HG03095 (cell line): ENCODE results near the gene ZNF136.

Experiments
- ATAC-seq: cut with Tn5 transposase; IDR thresholded peaks from one replicate; pipeline ENCODE4 v1.9.1; 2021; ENCODE audit warnings: moderate library complexity; ENCODE audit not compliant: unreplicated experiment

ZNF136 gene

GRCh38 chr19:12187625-12188024, 24.7 kb downstream of the ZNF136 start:
- no peak for ATAC-seq

GRCh38 chr19:12194827-12195731, 32.2 kb downstream of the ZNF136 start:
- no peak for ATAC-seq

DNA sequence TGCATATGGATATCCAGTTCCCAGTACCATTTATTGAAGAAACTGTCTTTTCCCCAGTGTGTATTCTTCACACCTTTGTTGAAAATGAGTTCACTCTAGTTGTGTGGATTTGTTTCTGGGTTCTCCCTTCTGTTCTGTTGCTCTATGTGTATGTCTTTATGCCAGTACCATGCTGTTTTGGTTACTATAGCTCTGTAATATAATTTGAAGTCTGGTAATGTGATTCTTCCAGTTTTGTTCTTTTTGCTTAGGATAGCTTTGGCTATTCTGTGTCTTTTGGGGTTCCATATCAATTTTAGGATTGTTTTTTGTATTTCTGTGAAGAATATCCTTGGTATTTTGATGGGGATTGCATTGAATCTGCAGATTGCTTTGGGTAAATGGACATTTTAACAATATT, 35.2 kb downstream of the ZNF136 start:
- ATAC-seq = no peak

DNA sequence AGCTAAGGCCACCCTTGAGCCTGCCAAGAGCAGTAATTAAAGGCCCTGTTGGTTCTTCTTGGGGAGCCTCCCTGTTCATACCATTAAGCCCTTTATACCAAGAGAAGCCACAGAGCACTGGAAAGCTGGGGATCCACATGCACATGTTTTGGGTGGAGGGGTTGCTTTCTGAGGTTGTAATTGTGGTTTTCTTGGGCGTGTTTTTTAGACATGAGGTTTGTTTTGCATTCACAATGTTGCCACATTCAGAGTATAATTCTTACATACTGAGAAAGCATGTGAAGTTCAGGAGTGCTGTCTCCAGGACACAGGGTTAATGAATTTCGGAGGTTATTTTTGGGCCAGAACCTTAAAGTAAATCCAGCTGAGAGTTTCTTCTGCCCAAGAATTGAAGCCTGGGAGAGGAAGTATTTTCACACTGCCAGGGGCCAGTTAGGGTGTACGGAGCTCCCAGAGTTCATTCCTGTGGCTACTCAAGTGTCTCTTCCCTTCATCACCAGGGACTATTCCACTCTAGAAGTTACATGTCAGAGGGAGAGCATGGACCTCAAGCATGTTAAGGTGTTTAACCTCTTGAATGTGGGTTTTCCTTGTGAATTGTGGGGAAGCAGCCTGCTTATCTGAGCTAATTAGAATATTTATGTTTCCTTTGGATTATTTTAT, 37.0 kb downstream of the ZNF136 start:
- no peak for ATAC-seq

- no peak for ATAC-seq
Observed at GRCh38 chr19:12202250-12202649, 39.4 kb downstream of the ZNF136 start.

GRCh38 chr19:12205296-12205695, 42.4 kb downstream of the ZNF136 start:
- ATAC-seq = no peak

GRCh38 chr19:12208221-12208620, 45.3 kb downstream of the ZNF136 start:
- no peak for ATAC-seq

DNA sequence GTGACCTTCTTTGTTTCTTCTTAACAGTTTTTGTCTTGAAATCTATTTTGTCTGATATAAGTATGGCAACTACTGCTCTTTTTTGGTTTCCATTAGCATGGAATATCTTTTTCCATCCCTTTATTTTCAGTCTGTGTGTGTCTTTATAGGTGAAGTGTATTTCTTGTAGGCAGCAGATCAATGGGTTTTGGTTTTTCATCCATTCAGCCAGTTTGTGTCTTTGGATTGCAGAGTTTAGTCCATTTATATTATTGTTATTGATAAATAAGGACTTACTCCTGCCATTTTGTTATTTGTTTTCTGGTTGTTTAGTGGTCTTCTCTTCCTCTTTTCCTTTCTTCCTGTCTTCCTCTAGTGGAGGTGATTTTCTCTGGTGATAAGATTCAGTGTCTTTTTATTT, 54.4 kb downstream of the ZNF136 start:
- no peak for ATAC-seq

DNA sequence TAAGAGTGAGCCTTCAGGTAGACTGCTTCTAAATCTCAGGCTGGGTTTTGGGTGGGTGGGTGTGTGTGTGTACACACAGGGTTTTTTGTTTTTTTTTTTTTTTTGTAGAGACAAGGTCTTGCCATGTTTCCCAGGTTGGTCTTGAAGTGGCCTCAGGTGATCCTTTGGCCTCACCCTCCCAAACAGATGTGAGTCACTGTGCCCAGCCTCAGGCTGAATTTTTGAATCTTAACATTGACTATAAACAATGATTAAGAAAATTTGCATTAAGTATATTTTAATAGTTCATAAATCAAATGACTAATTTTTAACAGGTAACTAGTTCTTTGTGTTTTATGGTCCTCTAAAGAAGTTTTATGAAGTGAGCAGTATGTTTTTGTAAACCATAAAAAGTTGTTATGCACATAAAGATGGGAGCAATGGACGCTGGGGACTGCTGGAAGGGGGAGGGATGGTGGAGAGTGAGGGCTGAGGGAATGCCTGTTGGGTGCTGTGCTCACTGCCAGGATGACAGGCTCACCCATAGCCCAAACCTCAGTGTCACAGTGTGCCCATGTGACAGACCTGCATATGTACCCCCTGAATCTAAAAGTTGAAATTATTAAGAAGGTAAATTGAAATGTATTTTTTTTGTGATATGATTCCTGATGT, 60.2 kb downstream of the ZNF136 start:
- ATAC-seq = no peak

GRCh38 chr19:12224676-12225075, 61.8 kb downstream of the ZNF136 start:
- no peak for ATAC-seq

GRCh38 chr19:12229990-12230389, 67.1 kb downstream of the ZNF136 start:
- no peak for ATAC-seq

DNA sequence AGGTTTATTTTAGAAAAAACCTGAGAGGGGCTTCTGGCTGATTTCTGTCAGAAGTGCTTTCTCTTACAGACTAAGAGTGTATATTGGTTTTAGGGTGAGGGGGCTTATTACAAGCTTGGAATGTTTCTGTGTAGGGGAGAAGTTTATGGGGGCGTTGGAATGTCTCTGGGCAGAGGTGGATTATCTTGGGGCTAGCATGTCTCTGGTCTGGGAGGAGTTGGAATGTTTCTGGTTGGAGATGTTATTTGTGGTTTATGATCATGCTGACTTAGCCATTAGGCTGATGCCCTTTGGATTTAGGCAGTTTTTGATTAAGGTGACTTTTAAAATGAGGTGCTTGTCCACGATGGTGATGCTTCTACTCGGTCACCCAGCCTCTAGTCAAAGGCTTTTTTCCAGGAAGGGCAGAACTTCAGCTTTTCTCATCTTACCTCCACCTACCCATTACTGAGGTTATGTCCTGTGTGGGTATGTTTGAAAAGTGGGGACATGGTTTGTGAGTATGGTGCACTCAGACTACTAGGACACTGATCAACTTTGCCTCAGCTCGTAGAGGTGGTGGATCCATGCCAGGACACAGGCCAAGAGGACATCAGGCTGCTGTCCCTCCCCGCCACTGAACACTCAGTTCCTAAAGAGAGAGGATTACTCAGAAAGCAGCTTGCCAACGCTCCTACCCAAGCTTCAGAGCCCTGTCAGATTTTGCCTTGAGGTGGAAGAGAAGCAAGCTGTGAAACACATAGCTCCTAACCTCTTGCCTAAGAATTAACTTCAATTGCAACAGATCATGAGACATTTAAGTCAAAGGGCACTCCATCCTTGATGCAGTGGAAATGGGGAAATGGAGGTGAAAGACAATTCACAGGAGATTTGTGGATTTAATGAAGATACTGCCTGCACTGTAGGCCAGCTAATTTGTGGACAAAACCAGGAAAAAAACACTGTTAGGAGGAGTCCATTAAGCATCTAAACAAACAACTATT, 68.1 kb downstream of the ZNF136 start:
- no peak for ATAC-seq

DNA sequence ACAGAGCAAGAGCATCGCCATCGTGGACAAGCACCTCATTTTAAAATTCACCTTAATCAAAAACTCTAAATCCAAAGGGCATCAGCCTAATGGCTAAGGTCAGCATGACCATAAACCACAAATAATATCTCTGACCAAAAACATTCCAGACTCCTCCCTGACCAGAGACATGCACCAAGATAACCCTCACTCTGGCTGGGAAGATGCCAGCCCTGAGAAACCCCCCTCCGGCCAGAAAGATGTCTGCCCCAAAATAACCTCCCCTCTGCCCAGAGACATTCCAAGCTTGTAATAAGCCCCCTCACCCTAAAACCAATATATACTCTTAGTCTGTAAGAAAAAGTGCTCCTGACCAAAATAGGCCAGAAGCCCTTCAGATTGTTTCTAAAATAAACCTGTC, 70.1 kb downstream of the ZNF136 start:
- ATAC-seq = no peak

GRCh38 chr19:12237143-12237839, 74.4 kb downstream of the ZNF136 start:
- ATAC-seq = no peak
